Effector memory CD4-positive, alpha-beta T cell (primary cell): ENCODE measurements around the gene CYP26B1.

Source experiments
- DNase-seq, 3 donors: peaks; one replicate each; pipeline ENCODE4 v3.0.0-alpha.2; 2020
- H3K27ac ChIP-seq: 2 replicates; pipeline ENCODE4 v1.7.0; 2013; ENCODE audit warnings: mild to moderate bottlenecking, low read length, moderate library complexity; ENCODE audit not compliant: insufficient read depth, poor library complexity, severe bottlenecking
- H3K27me3 ChIP-seq: replicated peaks from 2 replicates; pipeline ENCODE4 v1.7.0; 2013; ENCODE audit warnings: mild to moderate bottlenecking, low read length; ENCODE audit not compliant: insufficient read depth, control insufficient read depth, poor library complexity, severe bottlenecking
- H3K36me3 ChIP-seq: 2 replicates; pipeline ENCODE4 v1.7.0; 2013; ENCODE audit warnings: mild to moderate bottlenecking, low read length, moderate library complexity; ENCODE audit not compliant: control insufficient read depth, insufficient read depth
- H3K4me1 ChIP-seq: 2 replicates; pipeline ENCODE4 v1.7.0; 2013; ENCODE audit warnings: low read length, mild to moderate bottlenecking; ENCODE audit not compliant: control insufficient read depth, insufficient read depth, poor library complexity, severe bottlenecking
- H3K4me3 ChIP-seq: 2 replicates; pipeline ENCODE4 v1.7.0; 2013; ENCODE audit warnings: low read length, low read depth, mild to moderate bottlenecking; ENCODE audit not compliant: insufficient read depth, poor library complexity, severe bottlenecking
- H3K9me3 ChIP-seq: 2 replicates; pipeline ENCODE4 v1.7.0; 2013; ENCODE audit warnings: mild to moderate bottlenecking, low read length, moderate library complexity; ENCODE audit not compliant: control insufficient read depth

Gene CYP26B1

DNA sequence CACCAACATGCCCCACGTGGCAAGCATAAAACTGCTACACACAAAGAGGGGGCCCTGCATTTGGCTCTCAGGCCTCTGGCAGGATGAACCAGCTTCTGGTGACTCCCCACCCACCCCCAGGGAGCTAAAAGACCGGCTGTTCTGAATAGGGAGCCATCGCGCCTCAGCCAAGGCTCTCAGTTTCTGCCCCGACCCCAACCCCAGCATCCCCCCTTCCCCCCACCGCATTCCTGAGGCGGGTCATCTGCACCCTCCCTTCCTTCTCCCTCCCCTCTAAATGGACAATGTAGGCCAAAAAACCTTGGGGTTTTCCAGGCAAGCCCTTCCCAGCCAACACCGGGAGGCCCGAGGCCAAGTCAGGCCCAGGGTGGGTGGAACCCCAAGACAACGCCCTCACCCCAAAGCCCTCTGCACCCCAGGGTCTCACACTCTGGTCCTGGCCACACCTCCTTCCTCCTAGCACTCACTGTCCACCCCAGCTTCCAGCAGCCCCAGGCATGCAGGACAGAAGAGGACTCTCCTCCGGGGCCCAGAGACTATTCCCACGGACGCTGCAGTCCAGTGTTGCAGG is 5.7 kb downstream of the CYP26B1 start:
- Histone ChIP-seq H3K4me1 (peaks cover 20% of the 10 kb centered on the region), H3K27ac (no peak overlapping the region), H3K4me3 (no peak overlapping the region), H3K36me3 (no peaks in the 10 kb centered on the region), H3K9me3 (no peaks in the 10 kb centered on the region), H3K27me3 (peaks cover 20% of the 10 kb centered on the region)
- DNase-seq = no peak

- peaks cover 16% of the 10 kb centered on the region for H3K4me1 ChIP-seq
- no peak overlapping the region for H3K4me3 ChIP-seq
- DNase-seq = no peak
- H3K27ac ChIP-seq = no peak overlapping the region
- no peaks in the 10 kb centered on the region for H3K9me3 ChIP-seq
- H3K36me3 ChIP-seq = no peaks in the 10 kb centered on the region
- peaks cover 12% of the 10 kb centered on the region for H3K27me3 ChIP-seq
These were observed 6.5 kb downstream of the CYP26B1 start for GRCh38 chr2:72141032-72141645.

DNA sequence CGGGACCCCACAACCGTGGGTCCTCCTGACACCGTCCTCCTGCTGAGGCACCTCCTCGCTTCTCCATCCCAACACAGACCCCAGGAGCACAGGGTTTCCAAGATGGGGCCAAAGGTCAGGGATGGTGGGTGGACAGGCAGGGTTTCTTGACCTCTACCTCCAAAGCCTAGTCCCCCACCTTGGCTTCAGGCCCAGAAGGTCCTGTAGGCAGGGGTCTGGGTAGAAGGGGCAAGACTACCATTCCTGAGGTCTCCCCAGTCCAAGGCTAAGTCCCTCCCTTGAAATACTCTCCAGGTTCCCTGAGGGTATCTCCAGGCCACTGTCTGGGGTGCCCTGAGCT is 7.1 kb downstream of the CYP26B1 start:
- Histone ChIP-seq H3K27me3 (peaks cover 7% of the 10 kb centered on the region), H3K4me1 (peaks cover 12% of the 10 kb centered on the region), H3K4me3 (no peak overlapping the region), H3K27ac (no peak overlapping the region), H3K36me3 (no peaks in the 10 kb centered on the region), H3K9me3 (no peaks in the 10 kb centered on the region)
- no peak for DNase-seq

DNA sequence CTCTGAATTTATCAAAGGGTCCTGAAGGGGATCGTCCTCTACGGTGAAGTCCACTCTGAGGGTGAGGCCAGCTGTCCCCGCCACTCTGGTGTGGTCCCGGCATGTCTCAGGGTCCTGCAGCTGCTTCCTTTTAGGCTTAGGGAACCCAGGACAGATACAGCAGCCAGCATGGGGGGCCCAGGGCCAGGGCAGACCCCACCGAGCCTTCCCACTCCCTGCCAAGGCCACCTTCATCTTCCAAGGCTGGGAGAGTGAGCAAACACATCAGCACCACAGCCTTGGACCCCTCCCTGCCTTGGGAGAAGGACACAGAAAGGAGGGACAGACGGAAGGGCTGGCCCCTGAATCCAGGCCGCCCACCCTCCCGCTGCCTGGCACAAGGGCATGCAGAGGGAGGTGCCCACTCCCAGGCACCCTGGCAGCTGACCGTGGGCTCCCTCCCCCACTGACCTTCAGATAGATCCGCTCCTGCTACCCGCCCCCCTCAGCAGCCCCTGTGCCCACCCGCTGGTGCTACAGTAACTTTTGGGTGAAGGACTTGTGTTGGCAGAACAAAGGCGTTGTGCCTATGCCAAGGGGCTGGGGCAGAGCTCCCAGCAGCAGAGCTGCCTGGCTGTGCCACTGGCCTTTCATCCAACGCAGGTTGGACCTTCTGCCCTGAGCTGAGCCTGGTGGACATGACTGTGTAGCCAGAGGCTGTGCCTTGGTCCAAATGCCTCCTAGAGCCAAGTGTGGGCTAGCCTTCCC is 7.6 kb downstream of the CYP26B1 start:
- Histone ChIP-seq H3K9me3 (no peaks in the 10 kb centered on the region), H3K4me3 (no peak overlapping the region), H3K36me3 (no peaks in the 10 kb centered on the region), H3K27ac (no peak overlapping the region), H3K27me3 (peaks cover 5% of the 10 kb centered on the region), H3K4me1 (peaks cover 7% of the 10 kb centered on the region)
- DNase-seq = no peak

GRCh38 chr2:72139471-72139873 is 8.2 kb downstream of the CYP26B1 start:
- Histone ChIP-seq H3K27ac (no peak overlapping the region), H3K4me3 (no peak overlapping the region), H3K9me3 (no peaks in the 10 kb centered on the region), H3K4me1 (peaks cover under 1% of the 10 kb centered on the region), H3K36me3 (no peaks in the 10 kb centered on the region), H3K27me3 (no peaks in the 10 kb centered on the region)
- no peak for DNase-seq

DNA sequence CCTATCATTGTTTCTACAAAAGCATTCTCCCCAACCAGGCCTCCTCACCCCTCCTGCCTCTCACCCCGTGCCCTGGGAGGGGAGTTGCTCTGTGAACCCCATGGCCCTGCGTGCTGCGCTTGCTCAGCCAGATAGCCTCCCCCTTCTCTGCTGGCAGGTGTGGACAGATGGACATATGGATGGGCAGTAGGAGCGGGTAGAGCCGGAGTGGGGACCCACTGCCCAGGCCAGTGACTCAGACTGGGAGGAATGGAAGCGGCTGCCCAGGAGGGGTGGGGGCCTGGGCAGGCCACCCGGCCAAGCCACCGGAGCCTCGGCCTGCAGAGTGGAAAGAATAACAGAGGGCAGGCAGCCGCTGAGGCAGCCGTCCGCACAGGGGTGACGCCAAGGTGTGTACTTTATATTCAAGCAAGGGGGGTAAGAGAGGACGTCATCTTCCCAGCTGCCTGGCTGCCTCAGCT is 8.7 kb downstream of the CYP26B1 start:
- Histone ChIP-seq H3K27me3 (no peaks in the 10 kb centered on the region), H3K36me3 (no peaks in the 10 kb centered on the region), H3K4me3 (no peak overlapping the region), H3K27ac (no peak overlapping the region), H3K9me3 (no peaks in the 10 kb centered on the region), H3K4me1 (no peaks in the 10 kb centered on the region)
- DNase-seq = no peak

- Histone ChIP-seq H3K9me3 (no peaks in the 10 kb centered on the region), H3K4me3 (no peak overlapping the region), H3K4me1 (no peaks in the 10 kb centered on the region), H3K36me3 (no peaks in the 10 kb centered on the region), H3K27ac (no peak overlapping the region), H3K27me3 (no peaks in the 10 kb centered on the region)
- no peak for DNase-seq
These were observed 9.4 kb downstream of the CYP26B1 start for GRCh38 chr2:72138011-72138881.

- Histone ChIP-seq H3K4me1 (no peaks in the 10 kb centered on the region), H3K27me3 (no peaks in the 10 kb centered on the region), H3K4me3 (no peak overlapping the region), H3K36me3 (no peaks in the 10 kb centered on the region), H3K9me3 (no peaks in the 10 kb centered on the region), H3K27ac (no peak overlapping the region)
- DNase-seq = peak in 1 of 3 donors; percentile 20
These were observed 10.1 kb downstream of the CYP26B1 start for GRCh38 chr2:72137498-72138010.

GRCh38 chr2:72136933-72137497 is 10.6 kb downstream of the CYP26B1 start:
- no peaks in the 10 kb centered on the region for H3K4me1 ChIP-seq
- no peak overlapping the region for H3K4me3 ChIP-seq
- H3K27ac ChIP-seq = no peak overlapping the region
- no peak for DNase-seq
- no peaks in the 10 kb centered on the region for H3K27me3 ChIP-seq
- no peaks in the 10 kb centered on the region for H3K36me3 ChIP-seq
- H3K9me3 ChIP-seq = no peaks in the 10 kb centered on the region
